ENCODE results near the gene TMEM212. TPM values are rescaled to one million over a fixed set of nuclear protein-coding genes. Genes with fewer than 3 reads are reported as not detected.

TMEM212 gene
- total and polyA plus RNA-seq, 2 of the 13 experiments (the other 11 are each of a cell fraction or from before 2014, with no cell fraction given) = not detected

DNA sequence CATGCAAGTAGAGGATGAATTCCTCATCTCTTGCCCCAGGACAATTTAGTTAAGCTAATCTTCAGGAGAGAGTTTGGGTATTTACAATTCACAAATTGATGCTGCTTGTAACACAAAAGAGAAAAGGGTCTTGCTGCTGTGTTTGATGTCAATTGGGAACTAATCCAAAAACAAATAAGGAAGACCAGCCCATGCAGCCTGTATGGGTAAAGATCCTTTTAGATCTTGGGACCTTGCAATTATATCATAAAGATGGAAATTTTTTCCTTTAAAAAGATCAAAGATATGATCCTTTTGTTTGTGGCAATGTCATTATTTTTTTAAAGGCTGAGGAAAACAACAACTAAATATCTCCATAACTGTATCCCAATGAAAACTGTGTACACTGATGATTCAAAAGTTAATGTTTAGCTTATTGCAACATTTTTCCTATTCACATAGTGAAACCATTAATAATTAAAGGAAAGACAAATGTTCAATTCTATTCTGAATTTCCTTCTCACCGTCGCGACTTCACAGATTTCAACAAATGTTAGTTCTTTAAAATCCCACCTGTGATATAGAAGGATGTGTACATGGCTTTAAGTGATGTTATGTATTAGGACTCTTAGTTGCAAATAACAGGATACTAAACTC lies 40.2 kb downstream of the TMEM212 start (continued):
- TF ChIP-seq, protein P1, sequence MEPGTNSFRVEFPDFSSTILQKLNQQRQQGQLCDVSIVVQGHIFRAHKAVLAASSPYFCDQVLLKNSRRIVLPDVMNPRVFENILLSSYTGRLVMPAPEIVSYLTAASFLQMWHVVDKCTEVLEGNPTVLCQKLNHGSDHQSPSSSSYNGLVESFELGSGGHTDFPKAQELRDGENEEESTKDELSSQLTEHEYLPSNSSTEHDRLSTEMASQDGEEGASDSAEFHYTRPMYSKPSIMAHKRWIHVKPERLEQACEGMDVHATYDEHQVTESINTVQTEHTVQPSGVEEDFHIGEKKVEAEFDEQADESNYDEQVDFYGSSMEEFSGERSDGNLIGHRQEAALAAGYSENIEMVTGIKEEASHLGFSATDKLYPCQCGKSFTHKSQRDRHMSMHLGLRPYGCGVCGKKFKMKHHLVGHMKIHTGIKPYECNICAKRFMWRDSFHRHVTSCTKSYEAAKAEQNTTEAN (CRISPR knock-in tag; conservative IDR thresholded peaks at IDR 0.05) = no peak
- TF ChIP-seq ZNF260 (CRISPR knock-in tag; IDR thresholded peaks at IDR 0.05; ENCODE audit: borderline replicate concordance, low read depth) (no peak), ZNF619 (CRISPR knock-in tag; IDR thresholded peaks at IDR 0.05) (no peak), SAFB2 (CRISPR knock-in tag; IDR thresholded peaks at IDR 0.05; ENCODE audit: borderline replicate concordance, low read depth) (no peak), CBFB (CRISPR knock-in tag; IDR thresholded peaks at IDR 0.05) (no peak), ZNF33A (CRISPR knock-in tag; IDR thresholded peaks at IDR 0.05; ENCODE audit: borderline replicate concordance) (no peak), CEBPB (IDR thresholded peaks at IDR 0.05; ENCODE audit: borderline replicate concordance, low read depth, low read length) (peak; percentile 93), ZNF33B (CRISPR knock-in tag; IDR thresholded peaks at IDR 0.05) (no peak), LBX2 (CRISPR knock-in tag; IDR thresholded peaks at IDR 0.05; ENCODE audit: borderline replicate concordance) (no peak), ZBTB3 (CRISPR knock-in tag; IDR thresholded peaks at IDR 0.05; ENCODE audit: borderline replicate concordance, low read depth) (no peak), EZH2 (conservative IDR thresholded peaks at IDR 0.05; ENCODE audit: low read depth, low read length) (no peak), ZNF431 (CRISPR knock-in tag; IDR thresholded peaks at IDR 0.05; ENCODE audit: borderline replicate concordance, low read depth) (no peak), ZSCAN31 (CRISPR knock-in tag; IDR thresholded peaks at IDR 0.05; ENCODE audit: low read depth) (no peak)
- TF ChIP-seq, protein P2, sequence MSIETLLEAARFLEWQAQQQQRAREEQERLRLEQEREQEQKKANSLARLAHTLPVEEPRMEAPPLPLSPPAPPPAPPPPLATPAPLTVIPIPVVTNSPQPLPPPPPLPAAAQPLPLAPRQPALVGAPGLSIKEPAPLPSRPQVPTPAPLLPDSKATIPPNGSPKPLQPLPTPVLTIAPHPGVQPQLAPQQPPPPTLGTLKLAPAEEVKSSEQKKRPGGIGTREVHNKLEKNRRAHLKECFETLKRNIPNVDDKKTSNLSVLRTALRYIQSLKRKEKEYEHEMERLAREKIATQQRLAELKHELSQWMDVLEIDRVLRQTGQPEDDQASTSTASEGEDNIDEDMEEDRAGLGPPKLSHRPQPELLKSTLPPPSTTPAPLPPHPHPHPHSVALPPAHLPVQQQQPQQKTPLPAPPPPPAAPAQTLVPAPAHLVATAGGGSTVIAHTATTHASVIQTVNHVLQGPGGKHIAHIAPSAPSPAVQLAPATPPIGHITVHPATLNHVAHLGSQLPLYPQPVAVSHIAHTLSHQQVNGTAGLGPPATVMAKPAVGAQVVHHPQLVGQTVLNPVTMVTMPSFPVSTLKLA (IDR thresholded peaks at IDR 0.05) = no peak
- TF ChIP-seq, protein P3, sequence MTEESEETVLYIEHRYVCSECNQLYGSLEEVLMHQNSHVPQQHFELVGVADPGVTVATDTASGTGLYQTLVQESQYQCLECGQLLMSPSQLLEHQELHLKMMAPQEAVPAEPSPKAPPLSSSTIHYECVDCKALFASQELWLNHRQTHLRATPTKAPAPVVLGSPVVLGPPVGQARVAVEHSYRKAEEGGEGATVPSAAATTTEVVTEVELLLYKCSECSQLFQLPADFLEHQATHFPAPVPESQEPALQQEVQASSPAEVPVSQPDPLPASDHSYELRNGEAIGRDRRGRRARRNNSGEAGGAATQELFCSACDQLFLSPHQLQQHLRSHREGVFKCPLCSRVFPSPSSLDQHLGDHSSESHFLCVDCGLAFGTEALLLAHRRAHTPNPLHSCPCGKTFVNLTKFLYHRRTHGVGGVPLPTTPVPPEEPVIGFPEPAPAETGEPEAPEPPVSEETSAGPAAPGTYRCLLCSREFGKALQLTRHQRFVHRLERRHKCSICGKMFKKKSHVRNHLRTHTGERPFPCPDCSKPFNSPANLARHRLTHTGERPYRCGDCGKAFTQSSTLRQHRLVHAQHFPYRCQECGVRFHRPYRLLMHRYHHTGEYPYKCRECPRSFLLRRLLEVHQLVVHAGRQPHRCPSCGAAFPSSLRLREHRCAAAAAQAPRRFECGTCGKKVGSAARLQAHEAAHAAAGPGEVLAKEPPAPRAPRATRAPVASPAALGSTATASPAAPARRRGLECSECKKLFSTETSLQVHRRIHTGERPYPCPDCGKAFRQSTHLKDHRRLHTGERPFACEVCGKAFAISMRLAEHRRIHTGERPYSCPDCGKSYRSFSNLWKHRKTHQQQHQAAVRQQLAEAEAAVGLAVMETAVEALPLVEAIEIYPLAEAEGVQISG (CRISPR knock-in tag; IDR thresholded peaks at IDR 0.05) = no peak
- TF ChIP-seq, protein P4, sequence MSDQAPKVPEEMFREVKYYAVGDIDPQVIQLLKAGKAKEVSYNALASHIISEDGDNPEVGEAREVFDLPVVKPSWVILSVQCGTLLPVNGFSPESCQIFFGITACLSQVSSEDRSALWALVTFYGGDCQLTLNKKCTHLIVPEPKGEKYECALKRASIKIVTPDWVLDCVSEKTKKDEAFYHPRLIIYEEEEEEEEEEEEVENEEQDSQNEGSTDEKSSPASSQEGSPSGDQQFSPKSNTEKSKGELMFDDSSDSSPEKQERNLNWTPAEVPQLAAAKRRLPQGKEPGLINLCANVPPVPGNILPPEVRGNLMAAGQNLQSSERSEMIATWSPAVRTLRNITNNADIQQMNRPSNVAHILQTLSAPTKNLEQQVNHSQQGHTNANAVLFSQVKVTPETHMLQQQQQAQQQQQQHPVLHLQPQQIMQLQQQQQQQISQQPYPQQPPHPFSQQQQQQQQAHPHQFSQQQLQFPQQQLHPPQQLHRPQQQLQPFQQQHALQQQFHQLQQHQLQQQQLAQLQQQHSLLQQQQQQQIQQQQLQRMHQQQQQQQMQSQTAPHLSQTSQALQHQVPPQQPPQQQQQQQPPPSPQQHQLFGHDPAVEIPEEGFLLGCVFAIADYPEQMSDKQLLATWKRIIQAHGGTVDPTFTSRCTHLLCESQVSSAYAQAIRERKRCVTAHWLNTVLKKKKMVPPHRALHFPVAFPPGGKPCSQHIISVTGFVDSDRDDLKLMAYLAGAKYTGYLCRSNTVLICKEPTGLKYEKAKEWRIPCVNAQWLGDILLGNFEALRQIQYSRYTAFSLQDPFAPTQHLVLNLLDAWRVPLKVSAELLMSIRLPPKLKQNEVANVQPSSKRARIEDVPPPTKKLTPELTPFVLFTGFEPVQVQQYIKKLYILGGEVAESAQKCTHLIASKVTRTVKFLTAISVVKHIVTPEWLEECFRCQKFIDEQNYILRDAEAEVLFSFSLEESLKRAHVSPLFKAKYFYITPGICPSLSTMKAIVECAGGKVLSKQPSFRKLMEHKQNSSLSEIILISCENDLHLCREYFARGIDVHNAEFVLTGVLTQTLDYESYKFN (CRISPR knock-in tag; conservative IDR thresholded peaks at IDR 0.05) = peak; percentile 89
- TF ChIP-seq, protein P5, sequence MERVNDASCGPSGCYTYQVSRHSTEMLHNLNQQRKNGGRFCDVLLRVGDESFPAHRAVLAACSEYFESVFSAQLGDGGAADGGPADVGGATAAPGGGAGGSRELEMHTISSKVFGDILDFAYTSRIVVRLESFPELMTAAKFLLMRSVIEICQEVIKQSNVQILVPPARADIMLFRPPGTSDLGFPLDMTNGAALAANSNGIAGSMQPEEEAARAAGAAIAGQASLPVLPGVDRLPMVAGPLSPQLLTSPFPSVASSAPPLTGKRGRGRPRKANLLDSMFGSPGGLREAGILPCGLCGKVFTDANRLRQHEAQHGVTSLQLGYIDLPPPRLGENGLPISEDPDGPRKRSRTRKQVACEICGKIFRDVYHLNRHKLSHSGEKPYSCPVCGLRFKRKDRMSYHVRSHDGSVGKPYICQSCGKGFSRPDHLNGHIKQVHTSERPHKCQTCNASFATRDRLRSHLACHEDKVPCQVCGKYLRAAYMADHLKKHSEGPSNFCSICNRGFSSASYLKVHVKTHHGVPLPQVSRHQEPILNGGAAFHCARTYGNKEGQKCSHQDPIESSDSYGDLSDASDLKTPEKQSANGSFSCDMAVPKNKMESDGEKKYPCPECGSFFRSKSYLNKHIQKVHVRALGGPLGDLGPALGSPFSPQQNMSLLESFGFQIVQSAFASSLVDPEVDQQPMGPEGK (CRISPR knock-in tag; IDR thresholded peaks at IDR 0.05) = peak; percentile 44; the same call in 1 of the 2 replicates

All from HepG2 (cell line).